Ascending aorta (tissue), 2 donors: Measurements from ENCODE around the gene HSF5. TPM values are rescaled to one million over a fixed set of nuclear protein-coding genes. Genes with fewer than 3 reads are reported as not detected.

Source experiments
- DNase-seq, 2 donors: peaks; one replicate each; pipeline ENCODE4 v3.0.0-alpha.2; 2019; ENCODE audit warnings: low spot score in 2 of 2
- H3K27ac ChIP-seq, 2 donors: fragments of 200-600 bp; sonication (generic); one replicate each; pipeline ENCODE4 v1.5.1; 2016 to 2017; ENCODE audit warnings: mild to moderate bottlenecking in 1 of 2
- H3K27me3 ChIP-seq: fragments of 200-600 bp; sonication (generic); one replicate; pipeline ENCODE4 v1.5.1; 2017
- H3K36me3 ChIP-seq, 2 donors: fragments of 200-600 bp; sonication (generic); one replicate each; pipeline ENCODE4 v1.5.1; 2016
- H3K4me1 ChIP-seq, 2 donors: fragments of 200-600 bp; sonication (generic); one replicate each; pipeline ENCODE4 v1.5.1; 2016 to 2017; ENCODE audit warnings: mild to moderate bottlenecking in 1 of 2
- H3K4me3 ChIP-seq, 2 donors: fragments of 200-600 bp; sonication (generic); one replicate each; pipeline ENCODE4 v1.5.1; 2016 to 2017; ENCODE audit warnings: mild to moderate bottlenecking in 1 of 2
- H3K9me3 ChIP-seq, 2 donors: fragments of 200-600 bp; sonication (generic); one replicate each; pipeline ENCODE4 v1.5.1; 2016
- CTCF ChIP-seq, 3 experiments: fragments of 200-600 bp in 2 of 3; fragments of 450-650 bp in 1 of 3; sonication (generic) in 2 of 3; IDR thresholded peaks; one replicate each; pipeline ENCODE4 v1.5.1; 2016 to 2019; ENCODE audit warnings: antibody characterized with exemption in 3 of 3, mild to moderate bottlenecking in 1 of 3, moderate library complexity in 1 of 3
- intact Hi-C: fragments of 100-400 bp; cut with DNase I; formaldehyde crosslinking; loops from one replicate; pipeline ENCODE4 v1.15.1; 2023
- total RNA-seq: library from RNA; depleted of rRNA; stranded (reverse); fragments of >200 nt; gene quantifications from one replicate; pipeline ENCODE4 v1.1.0, GENCODE V29; 2016

The HSF5 gene
- total RNA-seq, 1 donor from 2014 or later: not detected

GRCh38 chr17:58375811-58376210 lies 112.4 kb downstream of the HSF5 start:
- H3K4me1 ChIP-seq: no peaks in the 10 kb centered on the region
- no peak for DNase-seq
- no peaks in the 10 kb centered on the region for H3K27me3 ChIP-seq
- no peaks in the 10 kb centered on the region for H3K36me3 ChIP-seq
- intact Hi-C loops: no loop called here
- TF ChIP-seq CTCF (IDR thresholded peaks at IDR 0.05): no peak
- no peak overlapping the region for H3K4me3 ChIP-seq
- H3K27ac ChIP-seq: no peak overlapping the region
- no peaks in the 10 kb centered on the region for H3K9me3 ChIP-seq

GRCh38 chr17:58375256-58375655 lies 113.0 kb downstream of the HSF5 start:
- Histone ChIP-seq H3K4me1 (no peaks in the 10 kb centered on the region), H3K36me3 (no peaks in the 10 kb centered on the region), H3K9me3 (no peaks in the 10 kb centered on the region), H3K27ac (no peak overlapping the region), H3K4me3 (no peak overlapping the region), H3K27me3 (no peaks in the 10 kb centered on the region)
- no peak for TF ChIP-seq CTCF (IDR thresholded peaks at IDR 0.05)
- intact Hi-C loops: no loop called here
- no peak for DNase-seq

GRCh38 chr17:58373923-58374322 lies 114.3 kb downstream of the HSF5 start:
- no peak for TF ChIP-seq CTCF (IDR thresholded peaks at IDR 0.05)
- Histone ChIP-seq H3K27ac (no peak overlapping the region), H3K4me1 (no peaks in the 10 kb centered on the region), H3K9me3 (no peaks in the 10 kb centered on the region), H3K36me3 (no peaks in the 10 kb centered on the region), H3K4me3 (no peak overlapping the region), H3K27me3 (no peaks in the 10 kb centered on the region)
- intact Hi-C loops: no loop called here
- no peak for DNase-seq

GRCh38 chr17:58373003-58373402 lies 115.2 kb downstream of the HSF5 start:
- no peaks in the 10 kb centered on the region for H3K9me3 ChIP-seq
- no peaks in the 10 kb centered on the region for H3K27me3 ChIP-seq
- no peak for DNase-seq
- no peak for TF ChIP-seq CTCF (IDR thresholded peaks at IDR 0.05)
- no peaks in the 10 kb centered on the region for H3K4me1 ChIP-seq
- H3K27ac ChIP-seq: no peak overlapping the region
- no peak overlapping the region for H3K4me3 ChIP-seq
- H3K36me3 ChIP-seq: no peaks in the 10 kb centered on the region
- intact Hi-C loops: no loop called here

GRCh38 chr17:58371300-58371950 lies 116.8 kb downstream of the HSF5 start:
- no peak for TF ChIP-seq CTCF (IDR thresholded peaks at IDR 0.05)
- DNase-seq: no peak
- Histone ChIP-seq H3K27me3 (no peaks in the 10 kb centered on the region), H3K4me1 (no peaks in the 10 kb centered on the region), H3K9me3 (no peaks in the 10 kb centered on the region), H3K27ac (no peak overlapping the region), H3K4me3 (no peak overlapping the region), H3K36me3 (no peaks in the 10 kb centered on the region)
- intact Hi-C loops: no loop called here

- Histone ChIP-seq H3K9me3 (no peaks in the 10 kb centered on the region), H3K27me3 (no peaks in the 10 kb centered on the region), H3K36me3 (no peaks in the 10 kb centered on the region), H3K4me3 (no peak overlapping the region), H3K4me1 (no peaks in the 10 kb centered on the region), H3K27ac (no peak overlapping the region)
- TF ChIP-seq CTCF (IDR thresholded peaks at IDR 0.05): no peak
- no peak for DNase-seq
- intact Hi-C loops: no loop called here
Measured at GRCh38 chr17:58370716-58371115, 117.5 kb downstream of the HSF5 start.
